Activated CD4-positive, alpha-beta memory T cell treated with anti-CD3 and anti-CD28 coated beads, Interleukin-2, amount 10 ng/mL, durations not matched to agents 7 days and 5 days (primary cell): ENCODE data around the gene PRICKLE1. TPM values are rescaled to one million over a fixed set of nuclear protein-coding genes. Genes with fewer than 3 reads are reported as not detected.

Experiments used
- CTCF ChIA-PET: fragments of 350-600 bp; sonication (Branson Sonifier 250); formaldehyde crosslinking; loops from one replicate; lab custom pipeline; 2021; ENCODE audit warnings: antibody characterized with exemption, inconsistent platforms; lab: Charles Lee
- POLR2A ChIA-PET: fragments of 350-600 bp; sonication (Branson Sonifier 250); formaldehyde crosslinking; loops from one replicate; lab custom pipeline; 2021; ENCODE audit warnings: antibody characterized with exemption; lab: Charles Lee
- DNase-seq: peaks from one replicate; pipeline ENCODE4 v3.0.0-alpha.2; 2020
- H3K27ac Mint-ChIP-seq: one replicate; pipeline ENCODE4 v1.8.0; 2021; ENCODE audit warnings: mild to moderate bottlenecking, mixed read lengths
- H3K27me3 Mint-ChIP-seq: one replicate; pipeline ENCODE4 v1.8.0; 2021; ENCODE audit warnings: mixed read lengths
- H3K36me3 Mint-ChIP-seq: one replicate; pipeline ENCODE4 v1.8.0; 2021; ENCODE audit warnings: low read depth, mixed read lengths
- H3K4me1 Mint-ChIP-seq: one replicate; pipeline ENCODE4 v1.8.0; 2021; ENCODE audit warnings: mixed read lengths
- H3K4me3 Mint-ChIP-seq: one replicate; pipeline ENCODE4 v1.8.0; 2021; ENCODE audit warnings: mild to moderate bottlenecking, mixed read lengths
- H3K9me3 Mint-ChIP-seq: one replicate; pipeline ENCODE4 v1.8.0; 2021; ENCODE audit warnings: mixed read lengths
- total RNA-seq, 2 experiments: library from RNA; stranded (reverse); gene quantifications; one replicate each; pipeline ENCODE4 v1.2.3, GENCODE V29; 2021

The PRICKLE1 gene
- total RNA-seq, 2 experiments from 2014 or later: 0.10 to 0.30 TPM

GRCh38 chr12:42490261-42490842 is 99.2 kb downstream of the PRICKLE1 start:
- H3K27ac Mint-ChIP-seq: no peak overlapping the region
- H3K4me3 Mint-ChIP-seq: no peak overlapping the region
- H3K9me3 Mint-ChIP-seq: no peaks in the 10 kb centered on the region
- CTCF ChIA-PET: interaction anchor here (1.0 kb wide), 1 partner anchor 78 kb away, joined by 3 read pairs; no protein-coding TSS in a partner anchor
- no peak for DNase-seq
- POLR2A ChIA-PET: no interaction called here
- H3K27me3 Mint-ChIP-seq: peaks cover 26% of the 10 kb centered on the region
- no peaks in the 10 kb centered on the region for H3K4me1 Mint-ChIP-seq
- no peaks in the 10 kb centered on the region for H3K36me3 Mint-ChIP-seq

- no peak for DNase-seq
- Mint-ChIP-seq H3K4me3 (no peak overlapping the region), H3K36me3 (no peaks in the 10 kb centered on the region), H3K4me1 (peaks cover 12% of the 10 kb centered on the region), H3K9me3 (no peaks in the 10 kb centered on the region), H3K27me3 (peaks cover 57% of the 10 kb centered on the region), H3K27ac (no peak overlapping the region)
- ChIA-PET CTCF (no interaction called here), POLR2A (no interaction called here)
Observed at GRCh38 chr12:42486407-42486806, 103.1 kb downstream of the PRICKLE1 start.

GRCh38 chr12:42485823-42486222 is 103.7 kb downstream of the PRICKLE1 start:
- Mint-ChIP-seq H3K27me3 (peaks cover 63% of the 10 kb centered on the region), H3K27ac (no peak overlapping the region), H3K4me3 (no peak overlapping the region), H3K36me3 (no peaks in the 10 kb centered on the region), H3K9me3 (no peaks in the 10 kb centered on the region), H3K4me1 (peaks cover 12% of the 10 kb centered on the region)
- DNase-seq: no peak
- POLR2A ChIA-PET: no interaction called here
- CTCF ChIA-PET: no interaction called here

GRCh38 chr12:42484996-42485395 is 104.5 kb downstream of the PRICKLE1 start:
- ChIA-PET POLR2A (no interaction called here), CTCF (interaction anchor here (0.7 kb wide), 2 partner anchors 116 to 574 kb away, joined by 3 to 4 read pairs; no protein-coding TSS in a partner anchor)
- no peaks in the 10 kb centered on the region for H3K9me3 Mint-ChIP-seq
- peaks cover 70% of the 10 kb centered on the region for H3K27me3 Mint-ChIP-seq
- no peak for DNase-seq
- no peaks in the 10 kb centered on the region for H3K36me3 Mint-ChIP-seq
- H3K4me1 Mint-ChIP-seq: peaks cover 12% of the 10 kb centered on the region
- no peak overlapping the region for H3K4me3 Mint-ChIP-seq
- H3K27ac Mint-ChIP-seq: no peak overlapping the region

GRCh38 chr12:42483521-42483790 is 106.1 kb downstream of the PRICKLE1 start:
- H3K4me1 Mint-ChIP-seq: peaks cover 12% of the 10 kb centered on the region
- no peaks in the 10 kb centered on the region for H3K9me3 Mint-ChIP-seq
- peaks cover 76% of the 10 kb centered on the region for H3K27me3 Mint-ChIP-seq
- peak overlapping the region; percentile 58 for H3K4me3 Mint-ChIP-seq
- no peaks in the 10 kb centered on the region for H3K36me3 Mint-ChIP-seq
- H3K27ac Mint-ChIP-seq: no peak overlapping the region
- ChIA-PET CTCF (interaction anchor here (0.6 to 1.3 kb wide), 6 partner anchors 10 to 96 kb away, joined by 3 to 6 read pairs (median 3); no protein-coding TSS in a partner anchor), POLR2A (no interaction called here)
- DNase-seq: no peak

- peaks cover 12% of the 10 kb centered on the region for H3K4me1 Mint-ChIP-seq
- no peaks in the 10 kb centered on the region for H3K9me3 Mint-ChIP-seq
- ChIA-PET POLR2A (no interaction called here), CTCF (interaction anchor here (0.6 to 1.3 kb wide), 9 partner anchors 9 to 96 kb away, joined by 3 to 6 read pairs (median 3); no protein-coding TSS in a partner anchor)
- no peak overlapping the region for H3K27ac Mint-ChIP-seq
- DNase-seq: peak; percentile 46
- H3K36me3 Mint-ChIP-seq: no peaks in the 10 kb centered on the region
- H3K27me3 Mint-ChIP-seq: peaks cover 77% of the 10 kb centered on the region
- H3K4me3 Mint-ChIP-seq: peak overlapping the region; percentile 67
Observed at GRCh38 chr12:42482748-42483520, 106.6 kb downstream of the PRICKLE1 start.

GRCh38 chr12:42482041-42482747 is 107.4 kb downstream of the PRICKLE1 start:
- ChIA-PET CTCF (interaction anchor here (0.7 to 1.2 kb wide), 3 partner anchors 9 to 87 kb away, joined by 3 to 4 read pairs (median 4); no protein-coding TSS in a partner anchor), POLR2A (no interaction called here)
- Mint-ChIP-seq H3K4me3 (peak overlapping the region; percentile 40), H3K27ac (no peak overlapping the region), H3K27me3 (peaks cover 74% of the 10 kb centered on the region), H3K36me3 (no peaks in the 10 kb centered on the region), H3K9me3 (no peaks in the 10 kb centered on the region), H3K4me1 (peaks cover 12% of the 10 kb centered on the region)
- DNase-seq: no peak

GRCh38 chr12:42481368-42481767 is 108.2 kb downstream of the PRICKLE1 start:
- Mint-ChIP-seq H3K36me3 (no peaks in the 10 kb centered on the region), H3K27me3 (peaks cover 68% of the 10 kb centered on the region), H3K4me3 (no peak overlapping the region), H3K4me1 (peaks cover 12% of the 10 kb centered on the region), H3K9me3 (no peaks in the 10 kb centered on the region), H3K27ac (no peak overlapping the region)
- CTCF ChIA-PET: interaction anchor here (1.2 to 1.5 kb wide), 2 partner anchors 12 to 77 kb away, joined by 3 read pairs; no protein-coding TSS in a partner anchor
- no peak for DNase-seq
- POLR2A ChIA-PET: no interaction called here

GRCh38 chr12:42477941-42478340 is 111.6 kb downstream of the PRICKLE1 start:
- no peak overlapping the region for H3K4me3 Mint-ChIP-seq
- CTCF ChIA-PET: no interaction called here
- H3K27me3 Mint-ChIP-seq: peaks cover 42% of the 10 kb centered on the region

GRCh38 chr12:42475106-42475505 is 114.4 kb downstream of the PRICKLE1 start:
- Mint-ChIP-seq H3K36me3 (no peaks in the 10 kb centered on the region), H3K9me3 (no peaks in the 10 kb centered on the region), H3K27me3 (peaks cover 25% of the 10 kb centered on the region), H3K4me1 (peaks cover 1% of the 10 kb centered on the region), H3K4me3 (no peak overlapping the region), H3K27ac (no peak overlapping the region)
- ChIA-PET CTCF (no interaction called here), POLR2A (no interaction called here)
- DNase-seq: no peak

More at GRCh38 chr12:42477941-42478340, 111.6 kb downstream of the PRICKLE1 start:
- no peaks in the 10 kb centered on the region for H3K36me3 Mint-ChIP-seq
- H3K4me1 Mint-ChIP-seq: peaks cover 4% of the 10 kb centered on the region
- no peaks in the 10 kb centered on the region for H3K9me3 Mint-ChIP-seq
- POLR2A ChIA-PET: no interaction called here
- DNase-seq: no peak
- no peak overlapping the region for H3K27ac Mint-ChIP-seq

GRCh38 chr12:42474391-42474790 is 115.2 kb downstream of the PRICKLE1 start:
- Mint-ChIP-seq H3K4me3 (no peak overlapping the region), H3K27me3 (peaks cover 22% of the 10 kb centered on the region), H3K9me3 (no peaks in the 10 kb centered on the region), H3K4me1 (peaks cover 7% of the 10 kb centered on the region), H3K36me3 (no peaks in the 10 kb centered on the region), H3K27ac (no peak overlapping the region)
- ChIA-PET CTCF (no interaction called here), POLR2A (no interaction called here)
- no peak for DNase-seq

GRCh38 chr12:42473561-42473960 is 116.0 kb downstream of the PRICKLE1 start:
- no peak for DNase-seq
- Mint-ChIP-seq H3K36me3 (no peaks in the 10 kb centered on the region), H3K27me3 (peaks cover 19% of the 10 kb centered on the region), H3K4me1 (peaks cover 15% of the 10 kb centered on the region), H3K9me3 (no peaks in the 10 kb centered on the region), H3K27ac (no peak overlapping the region), H3K4me3 (no peak overlapping the region)
- ChIA-PET CTCF (interaction anchor here (1.1 kb wide), 1 partner anchor 10 kb away, joined by 3 read pairs; no protein-coding TSS in a partner anchor), POLR2A (no interaction called here)

GRCh38 chr12:42473130-42473529 is 116.4 kb downstream of the PRICKLE1 start:
- ChIA-PET CTCF (interaction anchor here (1.1 kb wide), 1 partner anchor 10 kb away, joined by 3 read pairs; no protein-coding TSS in a partner anchor), POLR2A (no interaction called here)
- H3K27me3 Mint-ChIP-seq: peaks cover 15% of the 10 kb centered on the region
- H3K36me3 Mint-ChIP-seq: no peaks in the 10 kb centered on the region
- H3K4me3 Mint-ChIP-seq: no peak overlapping the region
- H3K9me3 Mint-ChIP-seq: no peaks in the 10 kb centered on the region
- H3K4me1 Mint-ChIP-seq: peaks cover 19% of the 10 kb centered on the region
- no peak overlapping the region for H3K27ac Mint-ChIP-seq
- no peak for DNase-seq
